Spleen (tissue), 11 donors: Measurements from ENCODE around the gene CCNY. TPM values are rescaled to one million over a fixed set of nuclear protein-coding genes. Genes with fewer than 3 reads are reported as not detected.

Experiments
- DNase-seq: peaks from one replicate; pipeline ENCODE4 v3.0.0-alpha.2; 2020
- H3K27ac ChIP-seq, 8 donors: fragments of 200-600 bp; sonication (generic) in 7 of 8; 1 replicate in 4 of 8; 2 replicates in 4 of 8; pipeline versions ENCODE4 v1.5.0 to v1.8.0; 2016 to 2021; ENCODE audit warnings: inconsistent platforms in 4 of 8, mild to moderate bottlenecking in 4 of 8, moderate library complexity in 1 of 8
- H3K27me3 ChIP-seq, 7 donors: fragments of 200-600 bp; sonication (generic) in 6 of 7; replicated peaks in 1 of 7; 1 replicate in 4 of 7; 2 replicates in 3 of 7; pipeline versions ENCODE4 v1.5.0 to v1.8.0; 2016 to 2021; ENCODE audit warnings: inconsistent platforms in 3 of 7, mild to moderate bottlenecking in 1 of 7
- H3K36me3 ChIP-seq, 6 donors: fragments of 200-600 bp; sonication (generic) in 5 of 6; 1 replicate in 4 of 6; 2 replicates in 2 of 6; pipeline versions ENCODE4 v1.5.0 to v1.8.0; 2016 to 2021; ENCODE audit warnings: inconsistent platforms in 2 of 6
- H3K4me1 ChIP-seq, 6 donors: fragments of 200-600 bp; sonication (generic) in 5 of 6; 1 replicate in 3 of 6; 2 replicates in 3 of 6; pipeline versions ENCODE4 v1.5.0 to v1.8.0; 2016 to 2021; ENCODE audit warnings: inconsistent platforms in 3 of 6
- H3K4me3 ChIP-seq, 8 donors: fragments of 200-600 bp; sonication (generic) in 7 of 8; 1 replicate in 4 of 8; 2 replicates in 4 of 8; pipeline versions ENCODE4 v1.5.0 to v1.8.0; 2016 to 2021; ENCODE audit warnings: inconsistent platforms in 4 of 8, mild to moderate bottlenecking in 4 of 8, moderate library complexity in 2 of 8
- H3K9me3 ChIP-seq, 8 donors: fragments of 200-600 bp; sonication (generic) in 7 of 8; 1 replicate in 4 of 8; 2 replicates in 4 of 8; pipeline versions ENCODE4 v1.5.0 to v1.8.0; 2016 to 2021; ENCODE audit warnings: inconsistent platforms in 4 of 8
- POLR2A ChIP-seq, 3 donors: fragments of 450-650 bp; IDR thresholded peaks; one replicate each; pipeline ENCODE4 v1.5.1; 2017; ENCODE audit warnings: antibody characterized with exemption in 3 of 3, mild to moderate bottlenecking in 1 of 3
- POLR2AphosphoS5 ChIP-seq, 3 donors: sonication (generic); formaldehyde crosslinking; IDR thresholded peaks; one replicate each; pipeline ENCODE4 v1.5.1; 2017; ENCODE audit warnings: antibody characterized with exemption in 3 of 3
- WGBS, 5 donors: extraction: QIAGEN DNeasy Blood & Tissue Kit in 3 of 5; methylation state at CpG; one replicate each; pipeline versions ENCODE4 v1.1.5 to v1.1.7; 2013 to 2018; 5-methylcytosine and 5-hydroxymethylcytosine counted together
- intact Hi-C: fragments of 100-400 bp; cut with DNase I; formaldehyde crosslinking; loops from one replicate; pipeline ENCODE4 v1.15.0; 2023; ENCODE audit warnings: low total_unique reads
- polyA plus RNA-seq, 3 donors: library from polyadenylated mRNA; stranded (reverse); fragments of 200-250 nt; gene quantifications; one replicate each; pipeline ENCODE4 v1.2.1, GENCODE V29; 2013
- total RNA-seq, 7 donors: library from RNA; depleted of rRNA in 3 of 7; stranded (reverse); fragments of >200 nt in 3 of 7; fragmentation: NEBNext Ultra II Directional in 4 of 7; extraction: Animal tissue kit (Norgen Biotek cat#: 25700) in 4 of 7; gene quantifications; one replicate each; pipeline versions ENCODE4 v1.1.0 to v1.2.1, GENCODE V29; 2016 to 2021
- TF ChIP-seq, protein P1 (sequence below), 11 experiments: fragments of 200-600 bp in 7 of 11; fragments of 450-650 bp in 4 of 11; sonication (generic) in 4 of 11; IDR thresholded peaks in 8 of 11; conservative IDR thresholded peaks in 3 of 11; 1 replicate in 7 of 11; 2 replicates in 4 of 11; pipeline versions ENCODE4 v1.4.0 to v1.8.0; 2016 to 2021; ENCODE audit warnings: antibody characterized with exemption in 11 of 11, inconsistent platforms in 4 of 11, mild to moderate bottlenecking in 1 of 11
- donor health status: healthy with polysubstance abuse.
- donor health status: DM: no; HTN: no; CAD: no; lungs with moderate emphysema.
- donor health status: DM: no; HTN: no; CAD: no.
- donor health status: Bipolar disorder and iron deficiency.
- donor health status: healthy.
- donor health status: DM: no; HTN: no; CAD: no.
- donor health status: DM: yes; HTN: yes; CAD: no.

CCNY gene
- total and polyA plus RNA-seq, 10 donors, result 21.1 to 83.1 (median 52.1) TPM

DNA sequence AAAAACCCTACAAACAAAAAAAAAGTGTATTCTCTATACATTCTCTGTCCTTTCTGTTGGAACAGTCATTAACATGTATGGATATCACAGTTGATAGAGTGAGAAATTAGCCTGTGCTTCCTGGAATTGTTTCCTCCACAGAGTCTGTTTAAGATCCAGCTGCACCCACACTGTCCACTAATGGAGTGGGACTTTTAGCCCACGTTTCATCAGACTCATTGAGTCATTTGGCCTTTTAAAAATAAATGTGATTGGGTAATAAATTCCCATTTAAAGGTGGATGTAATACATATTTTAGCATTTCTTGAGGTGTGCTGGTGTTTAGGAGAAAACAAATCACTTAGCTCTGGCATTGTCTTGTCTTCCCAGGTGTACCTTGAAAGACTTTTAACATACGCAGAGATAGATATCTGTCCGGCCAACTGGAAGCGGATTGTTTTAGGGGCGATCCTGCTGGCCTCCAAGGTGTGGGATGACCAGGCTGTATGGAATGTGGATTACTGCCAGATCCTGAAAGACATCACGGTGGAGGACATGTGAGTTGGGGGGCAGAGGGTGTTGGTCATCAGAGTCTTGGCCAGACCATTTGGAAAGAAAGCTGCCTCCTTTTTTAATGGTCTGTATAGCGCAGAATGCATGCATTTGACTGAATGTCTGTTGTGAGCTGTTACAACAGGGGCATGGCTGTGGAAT, 216.5 kb downstream of the CCNY start:
- no peak overlapping the region for H3K4me3 ChIP-seq
- no peak for DNase-seq
- H3K27me3 ChIP-seq, result no peaks in the 10 kb centered on the region
- H3K4me1 ChIP-seq, result peaks cover 0 to 21% (median 10%) of the 10 kb centered on the region in 6 donors
- H3K9me3 ChIP-seq, result no peaks in the 10 kb centered on the region
- no peak for TF ChIP-seq POLR2AphosphoS5 (IDR thresholded peaks at IDR 0.05)
- no peak for TF ChIP-seq POLR2A (IDR thresholded peaks at IDR 0.05)
- TF ChIP-seq, protein P1, sequence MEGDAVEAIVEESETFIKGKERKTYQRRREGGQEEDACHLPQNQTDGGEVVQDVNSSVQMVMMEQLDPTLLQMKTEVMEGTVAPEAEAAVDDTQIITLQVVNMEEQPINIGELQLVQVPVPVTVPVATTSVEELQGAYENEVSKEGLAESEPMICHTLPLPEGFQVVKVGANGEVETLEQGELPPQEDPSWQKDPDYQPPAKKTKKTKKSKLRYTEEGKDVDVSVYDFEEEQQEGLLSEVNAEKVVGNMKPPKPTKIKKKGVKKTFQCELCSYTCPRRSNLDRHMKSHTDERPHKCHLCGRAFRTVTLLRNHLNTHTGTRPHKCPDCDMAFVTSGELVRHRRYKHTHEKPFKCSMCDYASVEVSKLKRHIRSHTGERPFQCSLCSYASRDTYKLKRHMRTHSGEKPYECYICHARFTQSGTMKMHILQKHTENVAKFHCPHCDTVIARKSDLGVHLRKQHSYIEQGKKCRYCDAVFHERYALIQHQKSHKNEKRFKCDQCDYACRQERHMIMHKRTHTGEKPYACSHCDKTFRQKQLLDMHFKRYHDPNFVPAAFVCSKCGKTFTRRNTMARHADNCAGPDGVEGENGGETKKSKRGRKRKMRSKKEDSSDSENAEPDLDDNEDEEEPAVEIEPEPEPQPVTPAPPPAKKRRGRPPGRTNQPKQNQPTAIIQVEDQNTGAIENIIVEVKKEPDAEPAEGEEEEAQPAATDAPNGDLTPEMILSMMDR (IDR thresholded peaks at IDR 0.05 in 8 of 11, conservative IDR thresholded peaks at IDR 0.05 in 3 of 11), result no peak
- 91 to 96% (median 94%) methylated on average over 7 of the region's 7 CpGs for WGBS, 5 donors
- no peak overlapping the region for H3K27ac ChIP-seq
- intact Hi-C loops, result no loop called here
- peaks cover 3 to 83% (median 11%) of the 10 kb centered on the region in 6 donors for H3K36me3 ChIP-seq

DNA sequence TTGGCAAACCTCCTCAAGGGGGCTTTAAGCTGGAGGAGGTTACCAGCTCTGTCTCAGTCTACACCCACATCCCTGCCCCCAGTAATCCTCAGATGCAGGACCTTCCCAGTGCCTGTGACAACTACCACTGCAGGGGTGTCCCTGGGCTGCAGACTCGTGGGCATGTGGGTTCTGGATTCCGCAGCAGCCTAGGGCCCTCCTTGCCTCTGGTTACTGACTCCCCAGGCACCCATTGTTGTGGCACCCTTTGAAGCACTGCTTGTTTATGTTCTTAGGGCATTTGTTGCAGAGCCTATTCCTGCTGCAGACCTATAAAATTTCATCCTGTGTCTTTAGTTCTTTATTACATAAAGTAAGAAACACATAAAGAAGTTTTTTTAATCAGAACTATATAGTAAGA, 217.7 kb downstream of the CCNY start:
- DNase-seq, result no peak
- Histone ChIP-seq H3K36me3 (peaks cover 3 to 77% (median 11%) of the 10 kb centered on the region in 6 donors), H3K4me3 (no peak overlapping the region), H3K27ac (peak overlapping the region in 1 of 8 donors; percentile 1), H3K4me1 (peaks cover 0 to 21% (median 10%) of the 10 kb centered on the region in 6 donors), H3K9me3 (no peaks in the 10 kb centered on the region), H3K27me3 (no peaks in the 10 kb centered on the region)
- 80 to 86% (median 83%) methylated on average over 2 of the region's 2 CpGs for WGBS, 5 donors
- no peak for TF ChIP-seq POLR2A (IDR thresholded peaks at IDR 0.05)
- TF ChIP-seq, protein P1 (IDR thresholded peaks at IDR 0.05 in 8 of 11, conservative IDR thresholded peaks at IDR 0.05 in 3 of 11), result no peak
- TF ChIP-seq POLR2AphosphoS5 (IDR thresholded peaks at IDR 0.05), result no peak
- intact Hi-C loops, result no loop called here

DNA sequence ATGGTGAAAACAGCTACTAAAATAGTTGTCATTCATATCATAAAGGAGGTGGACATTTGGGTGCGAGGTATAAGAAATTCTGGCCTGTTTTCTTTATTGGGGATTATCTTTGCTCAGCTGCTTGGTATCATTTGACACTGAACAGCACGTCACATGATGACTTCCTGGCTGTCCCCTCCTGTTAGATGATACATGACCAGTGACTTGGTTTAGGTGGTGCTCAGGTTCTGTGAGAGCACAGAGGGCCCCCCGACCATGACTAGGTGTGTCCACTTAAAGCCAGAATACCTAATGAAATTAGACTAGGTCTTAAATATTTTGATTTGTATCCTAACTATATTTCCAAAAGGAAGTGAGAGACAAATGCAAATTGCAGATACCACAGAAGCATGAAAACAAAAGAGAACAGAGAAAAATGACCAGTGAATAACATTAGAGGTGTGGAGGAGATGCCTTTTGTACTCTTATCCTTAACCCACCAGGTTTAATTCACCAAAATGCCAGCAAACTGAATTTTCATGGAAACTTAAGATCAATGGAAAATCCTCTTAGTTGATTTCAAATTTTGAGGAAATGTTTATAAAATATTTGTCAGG, 218.2 kb downstream of the CCNY start:
- Histone ChIP-seq H3K4me1 (peaks cover 0 to 21% (median 10%) of the 10 kb centered on the region in 6 donors), H3K27ac (peak overlapping the region in 1 of 8 donors; percentile 1), H3K9me3 (no peaks in the 10 kb centered on the region), H3K4me3 (no peak overlapping the region), H3K36me3 (peaks cover 3 to 77% (median 11%) of the 10 kb centered on the region in 6 donors), H3K27me3 (no peaks in the 10 kb centered on the region)
- DNase-seq, result no peak
- TF ChIP-seq, protein P1 (IDR thresholded peaks at IDR 0.05 in 8 of 11, conservative IDR thresholded peaks at IDR 0.05 in 3 of 11), result no peak
- TF ChIP-seq POLR2AphosphoS5 (IDR thresholded peaks at IDR 0.05) (no peak), POLR2A (IDR thresholded peaks at IDR 0.05) (no peak)
- 72 to 82% (median 77%) methylated on average over 3 of the region's 3 CpGs for WGBS, 5 donors
- intact Hi-C loops, result no loop called here
